AML-193 (cell line): ENCODE data around the gene TTC19.

Source experiments
- DNase-seq, 2 experiments: peaks; one replicate each; lab custom pipeline; 2025; lab: John Stamatoyannopoulos, UW

TTC19 gene, protein sequence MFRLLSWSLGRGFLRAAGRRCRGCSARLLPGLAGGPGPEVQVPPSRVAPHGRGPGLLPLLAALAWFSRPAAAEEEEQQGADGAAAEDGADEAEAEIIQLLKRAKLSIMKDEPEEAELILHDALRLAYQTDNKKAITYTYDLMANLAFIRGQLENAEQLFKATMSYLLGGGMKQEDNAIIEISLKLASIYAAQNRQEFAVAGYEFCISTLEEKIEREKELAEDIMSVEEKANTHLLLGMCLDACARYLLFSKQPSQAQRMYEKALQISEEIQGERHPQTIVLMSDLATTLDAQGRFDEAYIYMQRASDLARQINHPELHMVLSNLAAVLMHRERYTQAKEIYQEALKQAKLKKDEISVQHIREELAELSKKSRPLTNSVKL

DNA sequence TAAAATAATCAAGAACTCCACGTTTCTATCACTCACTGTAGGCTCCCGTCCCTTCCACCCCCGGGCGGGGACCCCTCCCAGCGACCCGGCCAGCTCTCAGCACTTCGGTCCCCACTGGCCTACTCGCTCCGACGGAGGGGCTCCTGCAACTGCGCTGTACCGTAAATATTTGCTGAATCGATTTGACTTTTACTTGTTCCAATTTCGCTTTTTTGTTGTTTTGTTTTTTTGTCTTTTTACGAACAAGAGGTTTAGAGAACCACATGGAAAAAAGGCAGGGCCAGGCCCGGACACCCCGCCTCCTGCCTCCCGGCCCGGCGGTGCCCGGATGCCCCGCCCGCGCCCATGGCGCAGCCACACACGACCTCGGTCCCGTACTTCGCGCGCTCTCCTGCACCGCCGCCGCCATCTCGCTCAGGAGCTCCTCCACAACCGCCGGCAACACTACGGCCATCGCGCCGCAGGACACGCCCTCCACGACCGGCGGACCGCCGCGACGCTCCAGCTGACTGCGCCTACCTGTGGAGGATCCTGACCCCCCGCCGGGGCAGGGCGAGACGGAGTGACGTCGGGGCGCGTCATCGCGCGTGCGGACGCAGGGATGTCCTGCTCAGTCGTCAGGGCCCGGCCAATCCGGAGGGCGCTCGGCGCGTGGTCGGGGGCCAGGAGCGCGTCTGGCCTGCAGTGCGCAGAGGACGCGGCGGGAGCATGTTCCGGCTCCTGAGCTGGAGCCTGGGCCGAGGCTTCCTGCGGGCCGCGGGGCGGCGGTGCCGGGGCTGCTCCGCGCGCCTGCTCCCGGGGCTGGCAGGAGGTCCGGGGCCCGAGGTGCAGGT, at the start of gene TTC19, which contains the start of gene ZSWIM7:
Gene TTC19, plus strand, starts transcription at position 684 of the 833 bp plus-strand sequence. Its CDS starts 25 bp downstream, at position 709.
Gene ZSWIM7, minus strand, starts transcription at position 564 of the 833 bp plus-strand sequence. Its CDS starts 110 bp downstream, at position 454.
- DNase-seq = peak; percentile 63 to 73

DNA sequence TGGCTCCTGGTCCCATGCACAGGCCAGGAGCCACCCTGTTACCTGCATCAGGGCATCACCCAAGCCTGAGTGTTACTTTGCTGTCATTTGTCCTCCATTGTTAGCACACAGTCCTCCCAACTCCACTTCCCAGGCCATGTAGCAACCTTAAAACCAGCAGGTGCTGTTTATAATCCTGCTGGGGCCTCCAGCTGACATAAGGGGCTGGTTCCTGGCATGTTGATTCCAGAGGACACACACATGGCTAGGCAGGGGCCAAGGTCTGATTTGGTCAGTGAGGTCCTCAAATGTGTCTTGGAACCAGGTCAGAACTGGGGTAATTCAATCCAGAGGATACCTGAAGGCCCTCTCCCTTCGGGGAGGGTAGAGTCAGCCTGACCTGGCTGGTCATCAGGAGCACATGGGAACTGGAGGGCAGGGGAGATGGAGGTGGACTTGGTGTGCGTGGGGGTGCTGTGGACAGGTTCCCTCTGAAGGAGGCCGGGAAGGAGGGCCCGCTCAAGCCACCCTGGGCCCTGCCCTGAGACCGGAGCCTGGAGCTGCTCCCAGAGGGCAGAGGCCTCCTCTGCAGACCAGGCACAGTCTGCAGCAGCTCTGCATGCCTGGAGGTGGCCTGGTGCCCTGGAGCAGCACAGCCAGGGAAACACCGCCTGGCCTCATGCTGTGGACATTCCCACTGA, 48.1 kb upstream of the TTC19 start:
- DNase-seq = no peak

DNA sequence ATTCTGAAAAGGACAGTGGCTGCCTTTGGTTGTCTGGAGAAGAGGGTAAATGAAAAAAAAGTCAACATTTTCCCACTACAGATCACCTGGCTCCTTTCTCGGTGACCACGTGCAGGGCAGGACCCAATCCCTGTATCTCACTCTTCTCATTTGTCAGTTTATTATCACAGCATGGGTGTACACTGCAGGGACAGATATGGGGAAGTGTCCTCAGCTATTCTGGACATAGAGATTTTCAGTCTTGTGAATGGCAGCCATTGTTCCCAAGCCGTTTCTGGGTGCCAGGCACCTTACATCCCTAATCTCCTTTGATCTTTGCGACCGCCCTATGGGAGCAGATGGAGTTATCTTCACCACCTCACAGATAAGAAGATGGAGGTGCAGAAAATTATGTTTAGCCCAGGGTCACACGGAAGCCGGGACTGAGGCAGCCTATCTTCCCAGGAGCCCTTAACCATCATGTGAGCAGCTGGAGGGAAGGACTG, 47.5 kb upstream of the TTC19 start:
- no peak for DNase-seq

DNA sequence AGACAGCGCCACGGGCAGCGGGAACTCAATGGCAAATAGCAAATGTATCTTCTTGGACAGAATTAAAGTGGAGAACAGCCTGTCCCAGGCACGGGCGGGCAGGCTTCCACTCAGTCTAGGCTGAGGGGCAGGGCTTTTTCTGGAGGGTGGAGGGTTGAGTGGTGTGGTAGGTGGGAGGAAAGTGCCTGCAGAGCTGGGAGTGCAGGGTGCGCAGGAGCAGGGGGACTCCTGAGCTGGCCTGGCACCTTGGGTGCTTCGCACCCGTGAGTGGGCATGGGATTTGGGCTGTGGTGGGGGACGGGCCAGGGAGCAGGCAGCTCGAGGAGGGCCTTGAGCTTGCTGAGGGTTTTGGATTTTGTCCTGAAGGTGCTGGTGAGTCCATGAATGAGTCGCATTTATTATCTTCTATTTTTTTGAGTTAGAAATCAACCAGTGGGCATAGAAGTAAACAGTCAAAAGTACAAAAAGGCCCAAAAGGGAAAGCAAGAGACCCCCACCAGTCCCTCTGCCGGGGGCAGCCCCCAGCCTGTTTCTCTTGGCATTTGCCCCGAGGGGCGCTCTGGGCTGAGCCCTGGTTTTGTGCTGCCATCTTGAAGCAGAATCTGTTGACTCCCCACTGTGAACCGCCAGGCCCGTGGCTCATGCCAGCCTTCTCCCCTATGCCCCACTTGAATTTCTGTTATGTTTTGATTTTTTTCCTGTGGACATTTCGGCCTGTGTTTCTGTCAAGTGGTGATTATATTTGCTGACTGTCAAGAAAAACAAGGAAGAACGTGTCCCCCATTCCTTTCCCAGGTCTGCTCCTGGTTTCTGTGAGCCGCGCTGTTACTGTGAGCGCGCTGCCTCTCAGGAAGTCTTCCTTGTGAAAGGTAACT, 46.5 kb upstream of the TTC19 start:
- DNase-seq = no peak

DNA sequence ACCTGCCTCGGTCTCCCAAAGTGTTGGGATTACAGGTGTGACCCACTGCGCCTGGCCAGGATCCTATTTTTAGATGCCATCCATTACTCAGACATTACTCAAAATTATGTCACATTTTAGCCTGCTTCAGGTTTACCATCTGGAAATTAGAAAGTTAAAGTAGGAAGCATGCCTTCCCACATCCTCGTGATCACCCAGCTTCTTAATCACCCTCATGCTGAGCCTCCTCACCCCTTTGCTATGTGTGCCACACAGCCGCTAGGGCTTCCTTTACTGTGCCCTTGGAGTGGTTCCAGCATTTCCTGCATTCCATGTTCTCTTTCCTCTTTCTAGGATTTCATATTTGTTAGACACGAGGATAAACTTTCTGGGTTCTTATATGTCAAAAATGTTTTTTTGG, 45.4 kb upstream of the TTC19 start:
- no peak for DNase-seq

DNA sequence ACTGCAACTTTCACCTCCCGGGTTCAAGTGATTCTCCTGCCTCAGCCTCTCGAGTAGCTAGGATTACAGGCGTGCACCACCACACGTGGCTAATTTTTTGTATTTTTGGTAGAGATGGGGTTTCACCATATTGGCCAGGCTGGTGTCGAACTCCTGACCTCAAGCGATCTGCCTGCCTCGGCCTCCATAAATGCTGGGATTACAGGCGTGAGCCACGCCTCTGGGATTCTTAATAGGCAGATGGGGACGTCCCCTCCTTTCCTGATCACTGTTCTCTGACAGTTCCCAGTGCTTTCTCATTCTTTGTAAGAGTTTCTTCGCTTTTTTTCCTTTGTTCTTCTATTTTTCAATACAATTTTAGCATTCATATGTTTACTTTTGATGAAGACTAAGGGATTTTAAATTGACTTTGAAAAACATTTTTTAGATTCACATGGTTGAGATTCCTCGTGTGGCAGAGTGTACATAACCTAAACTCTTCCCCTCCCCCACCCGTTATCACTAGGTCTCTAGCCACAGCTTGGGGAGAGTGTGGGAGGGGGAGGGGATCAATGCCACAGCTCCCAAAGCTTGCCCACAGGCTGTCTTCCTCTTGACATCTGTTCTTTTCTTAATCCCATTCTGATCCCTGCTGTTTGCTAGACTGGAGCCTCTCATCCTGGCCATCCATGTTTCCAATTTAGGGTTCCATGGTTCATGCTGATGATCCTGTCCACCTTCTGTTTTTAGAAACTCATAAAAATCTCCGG, 43.7 kb upstream of the TTC19 start:
- DNase-seq = no peak

DNA sequence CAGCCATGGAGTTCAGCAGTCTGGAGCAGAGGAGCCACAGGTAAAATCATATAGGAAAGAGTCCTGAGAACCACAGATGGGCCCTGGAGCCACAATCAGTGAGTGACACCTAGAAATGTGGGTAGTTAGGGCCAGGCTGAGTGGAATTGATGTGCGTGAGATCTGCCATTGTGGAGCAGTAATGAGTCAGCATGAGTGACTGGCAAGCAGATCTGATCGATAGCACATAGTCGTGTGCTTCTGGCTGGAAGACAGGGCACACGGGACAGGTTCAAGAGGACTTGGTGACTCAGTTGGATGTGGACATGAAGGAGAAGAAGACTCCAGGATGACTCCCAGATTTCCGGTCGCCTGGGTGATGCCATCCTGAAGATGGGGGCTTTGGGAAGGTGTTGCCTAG, 42.4 kb upstream of the TTC19 start:
- no peak for DNase-seq

DNA sequence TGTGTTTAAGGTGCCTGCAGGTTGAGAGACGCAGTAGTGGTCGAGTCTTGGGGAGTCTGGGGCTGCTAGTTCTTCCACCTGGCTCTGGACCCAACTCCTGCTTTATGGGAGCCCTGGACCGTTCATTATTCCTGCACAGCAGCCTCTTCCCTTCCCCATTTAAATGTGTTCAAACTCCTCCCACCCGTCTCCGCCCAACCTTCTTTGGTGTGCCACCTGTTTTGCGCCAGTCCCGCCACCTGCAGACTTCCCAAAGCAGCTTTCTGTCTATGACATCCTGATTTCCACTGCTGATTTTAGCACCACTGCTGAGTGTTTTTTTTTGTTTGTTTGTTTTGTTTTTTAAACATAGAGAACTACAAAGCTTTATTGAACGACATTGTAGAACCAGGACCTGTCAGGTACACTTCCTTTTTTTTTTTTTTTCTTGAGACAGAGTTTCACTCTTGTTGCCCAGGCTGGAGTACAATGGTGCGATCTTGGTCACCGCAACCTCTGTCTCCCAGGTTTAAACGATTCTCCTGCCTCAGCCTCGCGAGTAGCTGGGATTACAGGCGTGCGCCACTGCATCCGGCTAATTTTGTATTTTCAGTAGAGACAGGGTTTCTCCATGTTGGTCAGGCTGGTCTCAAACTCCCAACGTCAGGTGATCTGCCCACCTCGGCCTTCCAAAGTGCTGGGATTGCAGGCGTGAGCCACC, 41.9 kb upstream of the TTC19 start:
- no peak for DNase-seq

DNA sequence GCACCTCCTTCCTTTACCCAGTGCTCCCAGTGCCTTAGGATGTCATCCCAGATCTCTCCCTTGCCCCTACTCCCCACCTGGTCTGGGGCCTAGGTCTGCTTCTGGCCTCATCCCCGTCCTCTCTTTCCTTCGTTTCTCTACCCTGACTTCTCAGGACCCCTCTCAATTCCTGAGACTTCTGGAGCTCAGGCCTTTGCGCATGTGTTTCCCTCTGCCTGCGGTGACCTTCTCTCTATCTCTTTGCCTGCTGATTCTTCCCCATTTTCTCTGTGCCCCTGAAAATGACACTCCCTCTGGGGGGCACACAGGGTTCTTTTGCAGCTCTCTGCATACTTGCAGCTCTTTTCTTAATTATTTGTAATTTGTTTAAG, 41.2 kb upstream of the TTC19 start:
- DNase-seq = no peak

DNA sequence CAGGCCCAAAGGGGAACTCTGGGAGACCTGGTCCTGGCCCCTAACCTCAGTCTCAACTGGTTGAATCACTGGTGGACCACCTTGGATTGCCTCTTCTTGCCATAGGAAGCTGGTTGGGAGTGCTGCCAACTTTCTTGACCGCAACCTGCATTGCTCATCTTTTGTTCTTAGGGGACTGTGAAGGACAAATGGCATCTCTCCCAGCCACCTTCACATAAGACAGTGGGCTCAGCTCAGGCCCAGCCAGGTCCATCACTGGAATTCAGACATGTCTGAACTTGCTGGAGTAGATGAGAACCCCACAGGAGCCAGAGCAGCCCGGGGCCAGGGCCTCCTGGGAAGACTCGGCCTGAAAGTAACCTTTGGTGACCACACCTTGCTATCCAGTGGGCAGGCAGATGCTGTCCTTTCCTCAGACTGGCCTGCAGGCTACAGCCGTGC, 35.9 kb upstream of the TTC19 start:
- no peak for DNase-seq

DNA sequence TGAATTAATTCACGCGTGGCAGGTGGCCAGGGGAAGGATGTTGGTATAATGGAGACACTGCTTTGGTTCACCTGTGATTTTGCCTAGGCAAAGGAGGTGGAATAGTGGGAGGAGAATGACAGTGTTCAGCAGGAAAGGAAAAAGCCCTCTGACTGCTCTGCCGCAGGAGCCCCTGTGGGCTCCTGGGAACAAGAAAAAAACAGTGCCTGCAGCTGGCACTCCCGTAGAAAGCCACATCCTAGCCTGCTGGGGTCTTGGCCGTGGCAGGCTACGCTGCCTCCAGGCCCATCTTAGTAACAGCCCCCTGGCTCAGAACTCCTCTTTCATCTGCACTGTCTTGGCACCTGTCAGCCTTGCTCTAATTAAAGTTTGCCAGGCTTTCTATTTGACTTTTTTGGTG, 34.1 kb upstream of the TTC19 start:
- no peak for DNase-seq

DNA sequence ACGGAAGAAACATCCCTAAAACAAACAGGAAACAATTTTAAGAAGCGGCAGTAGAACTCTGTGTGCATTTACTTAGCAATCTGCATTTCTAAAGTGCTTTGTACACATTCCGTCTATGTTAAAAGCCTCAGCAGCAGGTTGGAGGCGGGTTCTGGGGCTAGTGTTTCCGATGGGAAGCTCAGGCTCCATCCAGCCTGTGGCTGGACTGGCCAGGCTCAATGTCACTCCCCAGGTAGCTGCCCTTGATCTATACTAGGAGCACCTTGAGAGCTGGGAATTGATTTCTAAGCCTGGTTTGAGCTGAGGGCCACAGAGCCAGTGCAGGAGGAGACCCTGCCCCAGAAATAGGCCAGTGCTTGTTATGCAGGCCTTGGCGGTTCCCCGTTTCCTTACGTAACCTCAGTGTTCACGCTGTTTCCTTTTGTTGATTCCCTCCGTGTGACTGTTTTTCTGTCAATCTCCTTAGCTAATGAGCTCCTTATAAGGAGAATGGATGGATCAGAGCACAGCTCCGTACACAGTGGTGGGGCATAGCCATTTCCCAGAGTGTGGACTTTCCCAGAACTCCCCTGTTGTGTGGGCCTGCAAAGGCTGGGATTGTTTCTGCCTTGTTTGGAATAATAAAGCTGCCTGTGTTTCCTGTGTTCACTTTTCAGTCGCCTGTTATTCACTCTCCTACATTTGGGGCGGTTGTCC, 33.3 kb upstream of the TTC19 start:
- DNase-seq = no peak

DNA sequence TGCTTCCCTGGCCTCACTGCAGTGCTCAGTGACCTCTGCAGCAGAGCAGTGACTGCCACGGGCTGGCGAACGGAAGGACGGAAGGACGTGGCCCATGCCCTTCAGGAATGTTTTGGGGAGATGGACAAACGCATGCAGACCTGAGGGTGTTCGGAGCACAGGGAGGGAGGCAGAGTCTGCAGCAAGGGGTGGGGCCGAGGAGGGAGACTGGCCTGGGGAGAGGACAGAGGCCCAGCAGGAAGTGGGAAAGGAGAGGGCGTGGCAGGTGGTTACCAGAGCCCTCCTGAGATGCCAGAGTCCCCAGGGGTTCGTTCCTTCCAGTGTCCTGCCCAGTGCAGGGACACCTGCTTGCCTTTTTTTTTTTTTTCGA, 32.8 kb upstream of the TTC19 start:
- no peak for DNase-seq

DNA sequence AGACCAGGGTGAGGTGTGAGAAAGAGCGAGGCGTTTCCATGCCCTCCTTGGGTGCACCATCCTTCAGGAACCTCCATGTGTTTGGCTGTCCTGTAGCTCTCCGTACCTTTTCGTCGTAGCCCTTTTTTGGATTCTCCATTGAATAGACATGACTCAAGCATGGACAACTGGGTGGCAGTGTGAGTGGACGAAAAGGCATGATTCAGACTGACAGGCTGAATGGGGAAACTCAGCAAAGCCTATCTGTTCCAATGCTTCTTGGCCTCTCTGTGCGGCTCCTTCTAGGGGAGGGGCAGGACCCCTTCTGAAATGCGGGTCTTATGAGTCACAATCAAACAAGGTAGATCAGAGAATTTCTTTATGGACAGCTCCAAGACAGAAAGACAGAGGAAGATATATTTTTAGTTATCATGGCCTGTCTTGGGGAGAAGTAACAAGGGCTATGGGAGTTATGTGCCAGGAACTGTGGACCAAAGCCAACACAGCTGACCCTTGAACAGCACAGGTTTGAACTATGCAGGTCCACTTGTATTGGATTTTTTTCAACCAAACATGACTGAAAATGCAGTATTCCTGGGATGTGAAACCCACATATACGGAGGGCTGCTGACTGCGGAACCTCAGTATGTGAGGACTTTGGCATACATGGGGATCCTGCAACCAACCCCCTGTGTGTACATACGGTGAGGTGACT, 31.8 kb upstream of the TTC19 start:
- DNase-seq = no peak

DNA sequence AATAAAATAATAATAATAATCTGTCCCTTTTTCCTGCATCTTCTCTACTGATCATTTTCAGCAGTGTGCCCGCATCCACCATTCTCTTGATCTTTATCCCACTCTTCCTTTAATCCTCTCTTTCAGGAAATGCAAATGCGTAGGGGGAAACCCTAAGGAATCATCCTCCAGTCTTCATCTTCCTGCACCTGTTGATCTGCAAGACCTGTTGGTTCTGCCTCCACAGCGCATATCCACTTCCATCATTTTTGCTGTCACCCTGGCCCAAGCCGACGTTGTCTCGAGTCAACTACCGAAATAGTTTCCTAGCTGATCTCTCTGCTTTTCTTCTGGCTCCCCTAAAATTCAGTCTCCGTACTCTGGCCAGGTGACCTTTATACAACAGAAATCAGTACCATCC, 30.2 kb upstream of the TTC19 start:
- DNase-seq = no peak

DNA sequence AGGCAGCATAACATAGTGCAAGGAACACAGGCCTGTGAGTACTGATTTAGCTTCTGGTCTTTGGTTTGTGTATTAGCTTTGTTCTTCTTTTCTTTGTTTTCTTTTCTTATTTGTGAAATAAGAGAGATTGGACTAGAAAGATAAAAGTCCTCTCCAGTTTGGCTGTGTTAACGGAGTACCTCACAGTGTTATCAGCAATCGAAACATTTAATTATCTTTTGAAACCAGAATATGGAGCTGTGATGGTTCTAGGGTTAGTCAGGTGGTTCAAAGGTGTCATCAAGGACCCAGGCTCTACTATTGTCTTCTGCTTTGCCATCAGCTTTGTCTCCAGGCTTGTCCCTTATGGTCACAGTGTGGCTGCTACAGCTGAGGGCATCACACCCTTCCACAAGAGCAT, 29.1 kb upstream of the TTC19 start:
- DNase-seq = no peak

DNA sequence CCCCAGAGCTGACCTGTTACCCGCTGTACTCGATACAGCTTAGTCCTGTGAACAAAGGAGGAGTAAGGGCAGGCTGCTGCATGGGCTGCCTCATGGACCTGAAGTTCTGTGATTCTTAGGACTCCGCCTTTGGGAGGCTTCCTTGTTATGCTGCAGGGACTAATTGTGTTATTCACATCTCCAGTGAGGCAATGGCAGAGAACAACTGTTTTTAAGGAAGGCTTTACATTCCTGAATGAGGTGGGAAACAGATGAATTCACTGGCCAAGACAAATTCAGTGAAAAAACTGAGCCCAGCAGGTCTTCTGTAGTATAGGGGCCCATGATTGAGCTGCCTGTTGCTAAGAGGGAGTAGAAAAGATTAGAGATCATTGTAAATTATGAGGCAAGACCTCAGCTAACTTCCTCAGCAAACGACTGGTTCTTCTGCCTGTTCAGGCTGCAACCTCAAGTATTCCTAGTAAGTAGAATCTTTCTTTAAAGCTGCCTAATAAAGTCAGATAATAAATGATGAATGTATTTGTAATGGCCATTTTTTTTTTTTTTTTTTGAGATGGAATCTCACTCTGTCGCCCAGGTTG, 28.4 kb upstream of the TTC19 start:
- peak in 1 of 2 experiments; percentile 1 for DNase-seq

DNA sequence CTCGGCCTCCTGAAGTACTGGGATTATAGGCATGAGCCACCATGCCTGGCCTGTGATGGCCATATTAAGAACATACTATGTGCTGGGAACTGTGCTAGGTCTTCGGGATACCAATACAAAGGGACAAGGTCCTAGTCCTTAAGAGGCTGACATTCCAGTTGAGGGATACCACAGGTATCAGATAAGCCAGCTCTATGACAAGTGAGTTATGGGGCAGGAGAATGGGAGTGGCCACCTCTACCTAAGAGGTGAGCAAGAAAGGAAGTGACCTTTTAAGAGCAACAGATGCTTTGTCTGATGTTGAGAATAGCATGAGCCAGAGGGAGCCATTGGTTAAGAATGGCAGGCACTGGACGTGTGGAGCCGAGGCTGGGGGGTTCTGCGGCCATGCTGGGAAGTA, 27.7 kb upstream of the TTC19 start:
- DNase-seq = no peak
